Effector memory CD4-positive, alpha-beta T cell (primary cell): ENCODE measurements around the gene PSMD2.

Experiments used
- DNase-seq, 3 donors: peaks; one replicate each; pipeline ENCODE4 v3.0.0-alpha.2; 2020
- H3K27ac ChIP-seq: 2 replicates; pipeline ENCODE4 v1.7.0; 2013; ENCODE audit warnings: mild to moderate bottlenecking, low read length, moderate library complexity; ENCODE audit not compliant: insufficient read depth, poor library complexity, severe bottlenecking
- H3K27me3 ChIP-seq: replicated peaks from 2 replicates; pipeline ENCODE4 v1.7.0; 2013; ENCODE audit warnings: mild to moderate bottlenecking, low read length; ENCODE audit not compliant: insufficient read depth, control insufficient read depth, poor library complexity, severe bottlenecking
- H3K36me3 ChIP-seq: 2 replicates; pipeline ENCODE4 v1.7.0; 2013; ENCODE audit warnings: mild to moderate bottlenecking, low read length, moderate library complexity; ENCODE audit not compliant: control insufficient read depth, insufficient read depth
- H3K4me1 ChIP-seq: 2 replicates; pipeline ENCODE4 v1.7.0; 2013; ENCODE audit warnings: low read length, mild to moderate bottlenecking; ENCODE audit not compliant: control insufficient read depth, insufficient read depth, poor library complexity, severe bottlenecking
- H3K4me3 ChIP-seq: 2 replicates; pipeline ENCODE4 v1.7.0; 2013; ENCODE audit warnings: low read length, low read depth, mild to moderate bottlenecking; ENCODE audit not compliant: insufficient read depth, poor library complexity, severe bottlenecking
- H3K9me3 ChIP-seq: 2 replicates; pipeline ENCODE4 v1.7.0; 2013; ENCODE audit warnings: mild to moderate bottlenecking, low read length, moderate library complexity; ENCODE audit not compliant: control insufficient read depth

The PSMD2 gene

DNA sequence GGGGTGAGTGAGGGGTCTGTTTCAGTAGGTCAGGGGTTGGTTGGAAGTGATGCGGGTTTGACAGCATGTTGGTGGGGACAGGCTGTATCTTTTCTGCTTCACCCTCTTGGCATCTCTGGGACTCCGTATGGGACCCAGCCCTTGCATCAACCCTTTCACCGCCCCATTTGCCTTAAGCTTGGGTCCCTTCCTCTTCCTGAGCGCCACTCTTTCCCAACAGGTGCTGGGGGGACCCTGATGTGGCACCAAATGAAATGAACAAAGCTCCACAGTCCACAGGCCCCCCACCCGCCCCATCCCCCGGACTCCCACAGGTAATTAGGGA, 16.5 kb downstream of the PSMD2 start:
- Histone ChIP-seq H3K27me3 (no peaks in the 10 kb centered on the region), H3K27ac (peak overlapping the region; percentile 92), H3K9me3 (no peaks in the 10 kb centered on the region), H3K36me3 (peaks cover 19% of the 10 kb centered on the region), H3K4me1 (peaks cover 20% of the 10 kb centered on the region), H3K4me3 (peak overlapping the region; percentile 62)
- DNase-seq, result no peak

DNA sequence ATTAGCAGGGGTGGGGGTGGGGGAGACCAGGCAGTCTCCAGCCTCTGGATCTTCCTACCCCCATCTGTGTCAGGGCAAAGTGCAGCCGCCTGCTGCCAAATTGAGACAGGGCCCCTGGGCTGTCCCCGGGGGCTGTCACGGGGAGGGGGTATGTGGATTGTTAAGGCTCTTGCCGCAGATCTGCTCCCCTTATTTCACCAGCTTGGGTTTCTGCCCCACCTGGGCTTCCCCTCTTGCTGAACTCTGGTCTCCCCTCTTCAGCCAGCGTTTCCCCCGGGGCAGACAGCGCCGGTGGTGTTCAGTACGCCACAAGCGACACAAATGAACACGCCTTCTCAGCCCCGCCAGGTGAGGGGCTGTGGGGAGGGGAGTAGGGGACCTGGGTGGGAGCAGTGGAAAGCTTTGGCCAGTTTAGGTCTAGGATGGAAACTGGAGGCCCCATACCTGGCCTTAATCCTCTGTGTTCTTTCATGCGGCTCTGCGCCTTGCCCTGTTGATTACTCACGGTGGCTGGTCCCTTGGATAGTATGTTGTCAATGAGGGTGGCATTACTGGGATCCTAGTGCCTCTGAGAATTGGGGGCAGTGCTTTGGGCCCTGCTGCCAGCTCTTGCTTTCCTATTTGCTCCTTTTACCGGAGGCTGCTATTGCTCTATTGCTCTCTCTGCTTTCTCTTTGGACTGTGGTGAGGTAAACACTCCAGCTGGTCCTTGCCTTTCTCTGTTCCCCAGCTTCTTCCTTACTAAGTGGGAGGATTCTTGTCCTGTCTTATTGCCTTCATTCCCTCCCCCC, 17.0 kb downstream of the PSMD2 start:
- Histone ChIP-seq H3K9me3 (no peaks in the 10 kb centered on the region), H3K4me3 (no peak overlapping the region), H3K36me3 (peaks cover 25% of the 10 kb centered on the region), H3K4me1 (peaks cover 20% of the 10 kb centered on the region), H3K27ac (peak overlapping the region; percentile 92), H3K27me3 (no peaks in the 10 kb centered on the region)
- DNase-seq, result no peak

DNA sequence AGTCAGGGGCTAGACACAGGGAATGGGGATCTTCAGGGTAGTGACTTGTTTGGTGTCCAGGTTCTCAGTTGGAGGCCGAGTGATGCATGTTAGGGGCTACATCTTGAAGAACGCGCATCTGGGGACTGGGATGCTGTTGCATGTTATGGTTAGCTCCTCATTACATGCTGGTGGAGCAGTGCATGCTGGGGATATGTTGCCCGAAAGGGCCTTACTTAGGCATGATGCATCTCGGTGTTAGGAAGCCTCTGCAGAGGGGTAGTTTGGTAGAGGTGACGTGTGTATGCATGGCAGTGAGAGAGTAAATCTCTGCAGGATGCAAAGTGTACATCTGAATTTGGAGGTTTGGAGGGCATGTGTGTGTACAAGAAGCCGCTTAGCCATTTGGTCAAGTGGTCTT, 17.8 kb downstream of the PSMD2 start:
- peak overlapping the region; percentile 92 for H3K27ac ChIP-seq
- peaks cover 32% of the 10 kb centered on the region for H3K36me3 ChIP-seq
- no peaks in the 10 kb centered on the region for H3K9me3 ChIP-seq
- H3K27me3 ChIP-seq, result no peaks in the 10 kb centered on the region
- peaks cover 20% of the 10 kb centered on the region for H3K4me1 ChIP-seq
- no peak for DNase-seq
- no peak overlapping the region for H3K4me3 ChIP-seq

DNA sequence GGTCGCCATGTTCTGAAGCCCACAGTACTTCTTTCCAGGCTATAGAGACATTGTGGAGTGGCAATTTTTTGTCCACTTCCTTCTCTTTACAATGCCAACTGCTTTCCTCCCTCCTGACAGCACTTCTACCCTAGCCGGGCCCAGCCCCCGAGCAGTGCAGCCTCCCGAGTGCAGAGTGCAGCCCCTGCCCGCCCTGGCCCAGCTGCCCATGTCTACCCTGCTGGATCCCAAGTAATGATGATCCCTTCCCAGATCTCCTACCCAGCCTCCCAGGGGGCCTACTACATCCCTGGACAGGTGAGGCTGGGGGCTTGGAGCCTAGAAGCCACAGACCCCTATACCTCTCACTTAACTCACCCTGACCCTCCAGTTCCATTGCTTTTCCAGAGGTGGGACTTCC, 18.2 kb downstream of the PSMD2 start:
- no peak overlapping the region for H3K27ac ChIP-seq
- no peaks in the 10 kb centered on the region for H3K9me3 ChIP-seq
- no peak for DNase-seq
- peaks cover 20% of the 10 kb centered on the region for H3K4me1 ChIP-seq
- H3K27me3 ChIP-seq, result no peaks in the 10 kb centered on the region
- H3K36me3 ChIP-seq, result peaks cover 36% of the 10 kb centered on the region
- no peak overlapping the region for H3K4me3 ChIP-seq

DNA sequence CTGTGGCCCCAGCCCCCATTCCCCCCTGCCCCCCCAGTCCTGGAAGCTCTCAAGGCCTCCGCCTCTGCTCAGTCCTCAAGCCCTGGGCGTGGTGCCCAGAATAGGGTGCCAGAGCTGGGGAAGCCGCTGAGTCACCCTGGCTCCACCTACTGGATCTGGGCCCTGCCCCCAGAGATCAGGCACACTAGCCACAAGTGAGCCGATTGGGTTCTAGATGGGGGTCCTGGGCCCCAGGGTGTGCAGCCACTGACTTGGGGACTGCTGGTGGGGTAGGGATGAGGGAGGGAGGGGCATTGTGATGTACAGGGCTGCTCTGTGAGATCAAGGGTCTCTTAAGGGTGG, 21.0 kb downstream of the PSMD2 start:
- peaks cover 20% of the 10 kb centered on the region for H3K4me1 ChIP-seq
- peaks cover 65% of the 10 kb centered on the region for H3K36me3 ChIP-seq
- no peaks in the 10 kb centered on the region for H3K9me3 ChIP-seq
- no peak overlapping the region for H3K4me3 ChIP-seq
- no peaks in the 10 kb centered on the region for H3K27me3 ChIP-seq
- DNase-seq, result no peak
- peak overlapping the region; percentile 2 for H3K27ac ChIP-seq

DNA sequence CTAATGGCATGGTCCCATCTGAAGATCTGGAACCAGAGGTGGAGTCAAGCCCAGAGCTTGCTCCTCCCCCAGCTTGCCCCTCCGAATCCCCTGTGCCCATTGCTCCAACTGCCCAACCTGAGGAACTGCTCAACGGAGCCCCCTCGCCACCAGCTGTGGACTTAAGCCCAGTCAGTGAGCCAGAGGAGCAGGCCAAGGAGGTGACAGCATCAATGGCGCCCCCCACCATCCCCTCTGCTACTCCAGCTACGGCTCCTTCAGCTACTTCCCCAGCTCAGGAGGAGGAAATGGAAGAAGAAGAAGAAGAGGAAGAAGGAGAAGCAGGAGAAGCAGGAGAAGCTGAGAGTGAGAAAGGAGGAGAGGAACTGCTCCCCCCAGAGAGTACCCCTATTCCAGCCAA, 22.6 kb downstream of the PSMD2 start:
- peaks cover 81% of the 10 kb centered on the region for H3K36me3 ChIP-seq
- peaks cover 4% of the 10 kb centered on the region for H3K4me1 ChIP-seq
- no peak overlapping the region for H3K4me3 ChIP-seq
- no peaks in the 10 kb centered on the region for H3K27me3 ChIP-seq
- H3K9me3 ChIP-seq, result no peaks in the 10 kb centered on the region
- no peak overlapping the region for H3K27ac ChIP-seq
- DNase-seq, result no peak

DNA sequence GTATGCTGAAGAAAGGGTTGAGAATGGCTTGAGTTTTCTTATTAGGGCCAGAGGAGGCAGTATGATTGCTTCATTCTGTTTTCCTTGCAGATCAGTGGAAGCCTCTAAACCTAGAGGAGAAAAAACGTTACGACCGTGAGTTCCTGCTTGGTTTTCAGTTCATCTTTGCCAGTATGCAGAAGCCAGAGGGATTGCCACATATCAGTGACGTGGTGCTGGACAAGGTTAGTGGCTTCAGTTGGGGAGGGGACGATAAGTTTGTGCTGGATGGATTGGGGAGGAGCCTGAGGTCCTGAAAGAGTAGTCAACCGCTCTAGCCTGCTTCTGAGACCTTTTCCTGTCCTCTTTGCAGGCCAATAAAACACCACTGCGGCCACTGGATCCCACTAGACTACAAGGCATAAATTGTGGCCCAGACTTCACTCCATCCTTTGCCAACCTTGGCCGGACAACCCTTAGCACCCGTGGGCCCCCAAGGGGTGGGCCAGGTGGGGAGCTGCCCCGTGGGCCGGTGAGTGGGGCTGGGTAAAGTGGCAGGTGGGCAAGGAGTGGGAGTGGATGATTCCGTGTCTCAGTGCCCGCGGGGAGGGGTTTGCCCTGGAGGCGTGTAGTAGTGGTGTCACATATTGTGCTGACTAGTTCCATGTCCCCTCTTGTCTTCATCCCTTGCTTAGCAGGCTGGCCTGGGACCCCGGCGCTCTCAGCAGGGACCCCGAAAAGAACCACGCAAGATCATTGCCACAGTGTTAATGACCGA, 23.9 kb downstream of the PSMD2 start:
- H3K4me1 ChIP-seq, result peaks cover 4% of the 10 kb centered on the region
- H3K4me3 ChIP-seq, result no peak overlapping the region
- no peaks in the 10 kb centered on the region for H3K9me3 ChIP-seq
- DNase-seq, result no peak
- H3K36me3 ChIP-seq, result peaks cover 84% of the 10 kb centered on the region
- H3K27me3 ChIP-seq, result no peaks in the 10 kb centered on the region
- no peak overlapping the region for H3K27ac ChIP-seq

DNA sequence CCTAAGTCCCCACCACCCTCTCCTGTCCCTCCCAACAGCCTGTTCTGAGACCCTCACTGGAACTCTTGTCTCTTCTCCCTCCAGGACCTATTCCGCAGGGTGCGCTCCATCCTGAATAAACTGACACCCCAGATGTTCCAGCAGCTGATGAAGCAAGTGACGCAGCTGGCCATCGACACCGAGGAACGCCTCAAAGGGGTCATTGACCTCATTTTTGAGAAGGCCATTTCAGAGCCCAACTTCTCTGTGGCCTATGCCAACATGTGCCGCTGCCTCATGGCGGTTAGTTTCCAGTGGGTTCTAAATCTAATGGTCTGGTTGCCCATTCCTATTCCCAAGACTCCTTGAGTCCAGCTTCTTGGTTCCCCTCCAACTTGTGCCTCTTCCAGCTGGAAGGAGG, 24.7 kb downstream of the PSMD2 start:
- Histone ChIP-seq H3K36me3 (peaks cover 89% of the 10 kb centered on the region), H3K27me3 (no peaks in the 10 kb centered on the region), H3K4me1 (peaks cover 4% of the 10 kb centered on the region), H3K27ac (no peak overlapping the region), H3K4me3 (no peak overlapping the region), H3K9me3 (no peaks in the 10 kb centered on the region)
- no peak for DNase-seq

DNA sequence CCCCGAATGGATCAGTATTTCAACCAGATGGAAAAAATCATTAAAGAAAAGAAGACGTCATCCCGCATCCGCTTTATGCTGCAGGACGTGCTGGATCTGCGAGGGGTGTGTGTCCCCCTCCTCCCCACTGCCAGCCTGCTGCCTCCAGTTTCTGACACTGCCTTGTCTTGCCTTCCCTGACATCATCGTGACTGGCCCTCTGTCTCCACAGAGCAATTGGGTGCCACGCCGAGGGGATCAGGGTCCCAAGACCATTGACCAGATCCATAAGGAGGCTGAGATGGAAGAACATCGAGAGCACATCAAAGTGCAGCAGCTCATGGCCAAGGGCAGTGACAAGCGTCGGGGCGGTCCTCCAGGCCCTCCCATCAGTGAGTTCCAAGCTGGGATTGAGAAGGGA, 26.2 kb downstream of the PSMD2 start:
- peaks cover 97% of the 10 kb centered on the region for H3K36me3 ChIP-seq
- no peaks in the 10 kb centered on the region for H3K27me3 ChIP-seq
- H3K4me1 ChIP-seq, result no peaks in the 10 kb centered on the region
- H3K9me3 ChIP-seq, result no peaks in the 10 kb centered on the region
- H3K27ac ChIP-seq, result no peak overlapping the region
- no peak overlapping the region for H3K4me3 ChIP-seq
- DNase-seq, result no peak

DNA sequence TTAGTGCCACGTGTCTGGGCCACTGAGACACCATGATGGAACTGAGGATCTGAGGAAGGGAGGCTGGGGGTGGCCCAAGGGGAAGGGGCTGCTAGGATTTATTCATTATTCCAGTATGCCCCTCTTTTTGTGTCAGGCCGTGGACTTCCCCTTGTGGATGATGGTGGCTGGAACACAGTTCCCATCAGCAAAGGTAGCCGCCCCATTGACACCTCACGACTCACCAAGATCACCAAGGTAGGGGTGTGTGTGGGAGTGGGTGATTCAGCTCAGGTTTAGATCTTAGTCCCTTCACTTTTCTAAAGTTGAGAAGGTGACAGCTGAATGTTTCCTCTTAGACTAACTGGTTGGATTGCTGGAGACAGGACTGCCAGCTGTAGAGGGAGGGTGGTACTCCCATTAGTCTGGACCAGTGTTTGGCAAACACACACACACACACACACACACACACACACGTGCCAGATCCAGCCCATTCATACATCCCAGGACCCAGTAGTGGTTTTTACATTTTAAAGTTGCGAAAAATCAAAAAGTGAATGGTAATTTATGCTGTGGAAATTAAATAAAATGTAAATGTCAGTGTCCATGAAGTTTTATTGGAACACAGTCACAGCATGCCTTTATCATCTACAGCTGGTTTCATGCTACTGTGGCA, 26.8 kb downstream of the PSMD2 start:
- H3K27ac ChIP-seq, result no peak overlapping the region
- no peak for DNase-seq
- H3K4me3 ChIP-seq, result no peak overlapping the region
- no peaks in the 10 kb centered on the region for H3K9me3 ChIP-seq
- H3K4me1 ChIP-seq, result no peaks in the 10 kb centered on the region
- no peaks in the 10 kb centered on the region for H3K27me3 ChIP-seq
- peaks cover 94% of the 10 kb centered on the region for H3K36me3 ChIP-seq
